Endothelial cell of umbilical vein (primary cell): Measurements from ENCODE around the gene KLHL26.

ENCODE experiments used
- EZH2 ChIP-seq: IDR thresholded peaks from 2 replicates; pipeline ENCODE4 v1.6.1; 2012; ENCODE audit warnings: borderline replicate concordance, low read depth, mild to moderate bottlenecking, moderate library complexity, low read length, inconsistent platforms; ENCODE audit not compliant: severe bottlenecking
- TF ChIP-seq, protein P1 (sequence below), 2 donors: IDR thresholded peaks; 1 replicate in 1 of 2; 2 replicates in 1 of 2; pipeline ENCODE4 v1.5.1; 2011; ENCODE audit warnings: low read length in 2 of 2, mild to moderate bottlenecking in 2 of 2, moderate library complexity in 2 of 2, control low read depth in 1 of 2, inconsistent platforms in 1 of 2, low read depth in 1 of 2; ENCODE audit not compliant: insufficient read depth in 1 of 2; ENCODE audit errors: extremely low read depth in 1 of 2

DNA sequence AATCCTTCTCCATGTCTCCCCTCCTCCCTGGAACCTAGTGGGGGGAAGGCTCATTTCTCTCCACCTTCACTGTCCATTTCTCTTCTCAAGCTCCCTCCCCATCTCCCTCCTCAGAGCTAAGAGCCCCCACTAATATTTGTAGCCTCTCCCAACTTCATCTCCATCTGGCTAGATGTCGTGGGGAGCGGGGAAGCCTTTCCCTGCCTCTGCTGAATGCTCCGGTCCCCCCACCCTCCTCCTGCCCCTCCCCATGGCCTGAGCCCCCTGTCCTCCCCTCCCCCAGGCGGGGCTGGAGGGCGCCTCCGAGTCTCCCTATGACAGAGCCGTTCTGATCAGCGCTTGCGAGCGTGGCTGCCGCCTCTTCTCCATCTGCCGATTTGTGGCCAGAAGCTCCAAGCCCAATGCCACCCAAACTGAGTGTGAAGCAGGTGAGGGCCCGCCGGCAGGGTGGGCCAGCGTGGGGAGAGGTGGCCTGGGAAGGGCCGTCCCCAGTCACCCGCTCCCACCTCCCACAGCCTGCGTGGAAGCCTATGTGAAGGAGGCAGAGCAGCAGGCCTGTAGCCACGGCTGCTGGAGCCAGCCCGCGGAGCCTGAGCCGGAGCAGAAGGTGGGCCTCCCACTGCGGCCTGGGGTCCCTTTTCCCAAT, 23.1 kb upstream of the KLHL26 start:
- TF ChIP-seq EZH2: no peak
- TF ChIP-seq, protein P1, sequence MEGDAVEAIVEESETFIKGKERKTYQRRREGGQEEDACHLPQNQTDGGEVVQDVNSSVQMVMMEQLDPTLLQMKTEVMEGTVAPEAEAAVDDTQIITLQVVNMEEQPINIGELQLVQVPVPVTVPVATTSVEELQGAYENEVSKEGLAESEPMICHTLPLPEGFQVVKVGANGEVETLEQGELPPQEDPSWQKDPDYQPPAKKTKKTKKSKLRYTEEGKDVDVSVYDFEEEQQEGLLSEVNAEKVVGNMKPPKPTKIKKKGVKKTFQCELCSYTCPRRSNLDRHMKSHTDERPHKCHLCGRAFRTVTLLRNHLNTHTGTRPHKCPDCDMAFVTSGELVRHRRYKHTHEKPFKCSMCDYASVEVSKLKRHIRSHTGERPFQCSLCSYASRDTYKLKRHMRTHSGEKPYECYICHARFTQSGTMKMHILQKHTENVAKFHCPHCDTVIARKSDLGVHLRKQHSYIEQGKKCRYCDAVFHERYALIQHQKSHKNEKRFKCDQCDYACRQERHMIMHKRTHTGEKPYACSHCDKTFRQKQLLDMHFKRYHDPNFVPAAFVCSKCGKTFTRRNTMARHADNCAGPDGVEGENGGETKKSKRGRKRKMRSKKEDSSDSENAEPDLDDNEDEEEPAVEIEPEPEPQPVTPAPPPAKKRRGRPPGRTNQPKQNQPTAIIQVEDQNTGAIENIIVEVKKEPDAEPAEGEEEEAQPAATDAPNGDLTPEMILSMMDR (IDR thresholded peaks at IDR 0.05; ENCODE audit: extremely low read depth in 1 of 2, insufficient read depth in 1 of 2, low read depth in 1 of 2, low read length in 2 of 2): no peak
